K562 (cell line): ENCODE measurements around the gene SAFB. TPM values are rescaled to one million over a fixed set of nuclear protein-coding genes. Genes with fewer than 3 reads are reported as not detected.
"Not testable (repeated sequence)": the region's sequence is repeated elsewhere in the genome, so short reads cannot be mapped to it uniquely, and the experiment has no call there.

Experiments used
- ATAC-seq: fragments of 200-7000 bp; cut with Tn5 transposase; 3 replicates; pipeline ENCODE4 v1.9.1; 2020; ENCODE audit warnings: moderate library complexity
- BruUV-seq: library from RNA; stranded (reverse); fragments of 400-500 nt; replicated peaks from 2 replicates; lab custom pipeline; 2021; lab: Mats Ljungman, UMichigan
- CTCF ChIA-PET: fragments of 300-600 bp; formaldehyde crosslinking; extraction: SDS; loops from one replicate; lab custom pipeline; 2021; ENCODE audit warnings: low intra/inter-chr PET ratio; lab: Yijun Ruan, JAX
- POLR2A ChIA-PET: fragments of 300-600, 350-650 bp; sonication (Branson Sonifier 250); formaldehyde crosslinking; extraction: SDS; loops from one replicate; lab custom pipeline; 2021; ENCODE audit warnings: antibody characterized with exemption, inconsistent platforms; lab: Yijun Ruan, JAX
- DNase-seq, 4 experiments: peaks; one replicate each; pipeline versions ENCODE4 v3.0.0 to v3.0.0-alpha.2; 2011 to 2018; ENCODE audit warnings: low spot score in 3 of 4, mixed read lengths in 3 of 4; ENCODE audit errors: extremely low read depth in 1 of 4
- FAIRE-seq: peaks from 2 replicates; lab custom pipeline; 2011; peaks lifted over from hg19 to GRCh38; lab: Jason Lieb, UNC
- H2AFZ ChIP-seq: 2 replicates; pipeline ENCODE4 v1.6.0; 2011; ENCODE audit warnings: low read depth, low read length, control low read depth, inconsistent platforms
- H3K27ac ChIP-seq: fragments of 200-600 bp; 3 replicates; pipeline ENCODE4 v1.8.0; 2011; ENCODE audit warnings: low read depth, mild to moderate bottlenecking, control low read depth, inconsistent platforms, low read length, moderate library complexity, mixed read lengths; ENCODE audit errors: extremely low read depth
- H3K27me3 ChIP-seq, 2 experiments: fragments of 300-600 bp in 1 of 2; 2 replicates in 1 of 2; 3 replicates in 1 of 2; pipeline versions ENCODE4 v1.6.0 to v1.8.0; 2011; ENCODE audit warnings: inconsistent platforms in 2 of 2, low read length in 2 of 2, mild to moderate bottlenecking in 1 of 2, mixed read lengths in 1 of 2, moderate library complexity in 1 of 2; ENCODE audit not compliant: control insufficient read depth in 2 of 2, insufficient read depth in 2 of 2
- H3K36me3 ChIP-seq: fragments of 300-600 bp; 3 replicates; pipeline ENCODE4 v1.8.0; 2011; ENCODE audit warnings: mild to moderate bottlenecking, low read length, inconsistent platforms; ENCODE audit not compliant: control insufficient read depth, insufficient read depth
- H3K4me1 ChIP-seq, 2 experiments: fragments of 200-600 bp in 1 of 2; replicated peaks in 1 of 2; 2 replicates in 1 of 2; 3 replicates in 1 of 2; pipeline versions ENCODE4 v1.5.1 to v1.8.0; 2011; ENCODE audit warnings: inconsistent platforms in 2 of 2, low read length in 2 of 2, mild to moderate bottlenecking in 1 of 2, mixed read lengths in 1 of 2, moderate library complexity in 1 of 2; ENCODE audit not compliant: control insufficient read depth in 2 of 2, insufficient read depth in 2 of 2
- H3K4me2 ChIP-seq: 2 replicates; pipeline ENCODE4 v1.6.1; 2011; ENCODE audit warnings: low read length, control low read depth, inconsistent platforms, mixed read lengths; ENCODE audit not compliant: insufficient read depth
- H3K4me3 ChIP-seq: fragments of 200-600 bp; sonication (generic), shearing (Covaris generic); 2 replicates; pipeline ENCODE4 v1.5.1; 2016; ENCODE audit warnings: control low read depth, inconsistent platforms
- H3K79me2 ChIP-seq: fragments of 200-600 bp; 3 replicates; pipeline ENCODE4 v1.8.0; 2011; ENCODE audit warnings: low read length, inconsistent platforms; ENCODE audit not compliant: control insufficient read depth, insufficient read depth
- H3K9ac ChIP-seq, 2 experiments: 2 replicates each; pipeline versions ENCODE4 v1.6.0 to v1.6.1; 2011; ENCODE audit warnings: low read depth in 2 of 2, low read length in 2 of 2, control low read depth in 1 of 2, inconsistent platforms in 1 of 2, mild to moderate bottlenecking in 1 of 2, mixed read lengths in 1 of 2; ENCODE audit not compliant: insufficient read depth in 1 of 2
- H3K9me1 ChIP-seq: one replicate; pipeline ENCODE4 v1.6.0; 2011; ENCODE audit warnings: inconsistent platforms, mild to moderate bottlenecking, low read length, moderate library complexity; ENCODE audit not compliant: control insufficient read depth, insufficient read depth
- H3K9me3 ChIP-seq: replicated peaks from 2 replicates; pipeline ENCODE4 v1.5.1; 2011; ENCODE audit warnings: low read depth, low read length, inconsistent platforms; ENCODE audit not compliant: control insufficient read depth, insufficient read depth
- H4K20me1 ChIP-seq: replicated peaks from 2 replicates; pipeline ENCODE4 v1.6.1; 2011; ENCODE audit warnings: low read length, inconsistent platforms, mixed read lengths; ENCODE audit not compliant: control insufficient read depth, insufficient read depth
- POLR2G ChIP-seq: fragments of 200-400 bp; formaldehyde crosslinking; IDR thresholded peaks from 2 replicates; pipeline ENCODE4 v1.6.1; 2017; ENCODE audit warnings: low read depth, mild to moderate bottlenecking, antibody characterized with exemption, low read length, moderate library complexity
- RBFOX2 ChIP-seq: fragments of 200-400 bp; formaldehyde crosslinking; IDR thresholded peaks from 2 replicates; pipeline ENCODE4 v1.6.1; 2017; ENCODE audit warnings: low read depth, mild to moderate bottlenecking, low read length, moderate library complexity
- WGBS: fragments of 100-300 bp; shearing (Covaris generic); methylation state at CpG from one replicate; pipeline ENCODE4 v1.1.6; 2016; ENCODE audit warnings: low coverage, mixed read lengths; ENCODE audit not compliant: insufficient coverage; ENCODE audit errors: missing lambda C conversion rate; 5-methylcytosine and 5-hydroxymethylcytosine counted together
- in situ Hi-C: fragments of 300-500 bp; cut with MboI; formaldehyde crosslinking; loops from 4 replicates; pipeline ENCODE4 v1.15.0; 2018; ENCODE audit warnings: inconsistent platforms, mixed read lengths
- intact Hi-C: fragments of 100-400 bp; cut with micrococcal nuclease; formaldehyde crosslinking; loops from 2 replicates; pipeline ENCODE4 v1.14.2; 2022
- polyA plus RNA-seq, 8 experiments: library from polyadenylated mRNA; depleted of rRNA in 4 of 8; stranded (reverse) in 5 of 8; unstranded in 3 of 8; fragments of >200 nt; fragmentation: Nextera tagmentation in 2 of 8; fragmentation: Illumina TruSeq in 1 of 8; extraction: Ambion mirVana in 2 of 8; extraction: Trizol in 1 of 8; gene quantifications; 2 replicates each; pipeline versions ENCODE4 v1.2.1 to v1.2.3, GENCODE V29; 2011 to 2014; ENCODE audit warnings: inconsistent platforms in 1 of 8, missing spikeins in 1 of 8
- total RNA-seq, 7 experiments: library from RNA; depleted of rRNA in 6 of 7; stranded (reverse); fragments of >200 nt in 6 of 7; fragmentation: Illumina TruSeq in 2 of 7; extraction: Trizol in 2 of 7; gene quantifications; 2 replicates each; pipeline versions ENCODE4 v1.2.1 to v1.2.3, GENCODE V29; 2011 to 2021; ENCODE audit warnings: low replicate concordance in 1 of 7

SAFB gene
- total and polyA plus RNA-seq, 9 of the 15 experiments (the other 6 are each of a cell fraction or from before 2014, with no cell fraction given): 1.1 to 151 (median 83.1) TPM

GRCh38 chr19:5702053-5702410 lies 79.1 kb downstream of the SAFB start:
- H2AFZ ChIP-seq, DNase-seq, ATAC-seq, FAIRE-seq, H3K27ac ChIP-seq, H3K9me3 ChIP-seq, H3K27me3 ChIP-seq, in situ Hi-C loops, H3K4me3 ChIP-seq, BruUV-seq, H3K9ac ChIP-seq, H3K9me1 ChIP-seq, H3K4me2 ChIP-seq, CTCF ChIA-PET, intact Hi-C loops: not testable (repeated sequence)
- Histone ChIP-seq H3K79me2 (peaks cover 18% of the 10 kb centered on the region; the same call in 2 of the 3 replicates), H3K4me1 (peaks cover 0 to 36% of the 10 kb centered on the region in 2 experiments; a peak in 2 of 5 replicates), H4K20me1 (0 out of 2 replicates have a peak, but pooled peaks cover 15% of the 10 kb centered on the region), H3K36me3 (peaks cover 83% of the 10 kb centered on the region; the same call in 2 of the 3 replicates)
- POLR2A ChIA-PET: interaction anchor here (0.6 kb wide), 1 partner anchor 999 kb away, joined by 3 read pairs; no protein-coding TSS in a partner anchor
- no CpG with 5 or more reads among the region's 28 CpGs for WGBS
- TF ChIP-seq RBFOX2 (0 out of 2 replicates have a peak, but pooled peaks have one; percentile 4), POLR2G (peak; percentile 6; the same call in 1 of the 2 replicates)
